Measurements from ENCODE around the gene TACR2. TPM values are rescaled to one million over a fixed set of nuclear protein-coding genes. Genes with fewer than 3 reads are reported as not detected.

Gene TACR2
- total and polyA plus RNA-seq, 3 donors from 2014 or later: 0.74 to 0.91 (median 0.87) TPM

- Histone ChIP-seq H3K27ac (no peak overlapping the region), H3K36me3 (ENCODE audit: low read depth, missing control alignments) (no peaks in the 10 kb centered on the region), H3K4me1 (no peaks in the 10 kb centered on the region), H3K9me3 (no peaks in the 10 kb centered on the region), H3K27me3 (no peaks in the 10 kb centered on the region), H3K4me3 (no peak overlapping the region)
- TF ChIP-seq, protein P1, sequence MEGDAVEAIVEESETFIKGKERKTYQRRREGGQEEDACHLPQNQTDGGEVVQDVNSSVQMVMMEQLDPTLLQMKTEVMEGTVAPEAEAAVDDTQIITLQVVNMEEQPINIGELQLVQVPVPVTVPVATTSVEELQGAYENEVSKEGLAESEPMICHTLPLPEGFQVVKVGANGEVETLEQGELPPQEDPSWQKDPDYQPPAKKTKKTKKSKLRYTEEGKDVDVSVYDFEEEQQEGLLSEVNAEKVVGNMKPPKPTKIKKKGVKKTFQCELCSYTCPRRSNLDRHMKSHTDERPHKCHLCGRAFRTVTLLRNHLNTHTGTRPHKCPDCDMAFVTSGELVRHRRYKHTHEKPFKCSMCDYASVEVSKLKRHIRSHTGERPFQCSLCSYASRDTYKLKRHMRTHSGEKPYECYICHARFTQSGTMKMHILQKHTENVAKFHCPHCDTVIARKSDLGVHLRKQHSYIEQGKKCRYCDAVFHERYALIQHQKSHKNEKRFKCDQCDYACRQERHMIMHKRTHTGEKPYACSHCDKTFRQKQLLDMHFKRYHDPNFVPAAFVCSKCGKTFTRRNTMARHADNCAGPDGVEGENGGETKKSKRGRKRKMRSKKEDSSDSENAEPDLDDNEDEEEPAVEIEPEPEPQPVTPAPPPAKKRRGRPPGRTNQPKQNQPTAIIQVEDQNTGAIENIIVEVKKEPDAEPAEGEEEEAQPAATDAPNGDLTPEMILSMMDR (IDR thresholded peaks at IDR 0.05): no peak
- no peak for TF ChIP-seq POLR2A (IDR thresholded peaks at IDR 0.05)
- intact Hi-C loops (cut with DNase I; ENCODE audit: low total_unique reads): no loop called here
- no peak for DNase-seq
- 85% methylated on average over 8 of the region's 8 CpGs for WGBS, 2 donors
Measured at GRCh38 chr10:69459101-69459790, 42.5 kb upstream of the TACR2 start.

- Histone ChIP-seq H3K27ac (no peak overlapping the region), H3K27me3 (no peaks in the 10 kb centered on the region), H3K9me3 (no peaks in the 10 kb centered on the region), H3K36me3 (ENCODE audit: low read depth, missing control alignments) (no peaks in the 10 kb centered on the region), H3K4me3 (no peak overlapping the region), H3K4me1 (no peaks in the 10 kb centered on the region)
- WGBS, 2 donors: 82 to 85% methylated on average over 10 of the region's 10 CpGs
- TF ChIP-seq, protein P1 (IDR thresholded peaks at IDR 0.05): no peak
- no peak for TF ChIP-seq POLR2A (IDR thresholded peaks at IDR 0.05)
- peak; percentile 25 for DNase-seq
- intact Hi-C loops (cut with DNase I; ENCODE audit: low total_unique reads): no loop called here
Measured at GRCh38 chr10:69458430-69459100, 41.8 kb upstream of the TACR2 start.

DNA sequence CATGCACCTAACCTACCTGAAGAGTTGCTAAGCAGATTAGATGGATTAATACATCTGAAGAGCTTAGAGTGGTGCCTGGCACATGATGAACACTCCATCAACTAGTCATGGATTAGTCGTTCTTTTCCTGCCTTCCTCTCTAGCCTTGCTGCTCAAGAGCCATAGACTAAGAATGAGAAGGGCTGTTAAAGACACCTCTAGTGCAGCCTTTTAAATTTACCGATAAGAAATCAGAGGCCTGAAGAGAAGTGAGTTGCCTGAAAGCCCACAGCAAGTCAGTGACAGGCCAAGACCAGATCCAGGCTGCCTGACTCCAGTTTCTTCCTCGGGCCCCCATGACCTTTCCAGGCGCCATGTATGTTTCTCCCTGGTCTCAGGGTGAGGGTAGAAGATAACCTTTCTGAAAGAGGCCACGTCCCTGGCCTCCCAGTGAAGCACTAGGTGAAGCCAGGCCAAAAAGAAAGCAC lies 41.1 kb upstream of the TACR2 start:
- H3K27ac ChIP-seq: no peak overlapping the region
- TF ChIP-seq POLR2A (IDR thresholded peaks at IDR 0.05): no peak
- TF ChIP-seq, protein P1 (IDR thresholded peaks at IDR 0.05): no peak
- 61 to 72% methylated on average over 5 of the region's 5 CpGs for WGBS, 2 donors
- H3K4me3 ChIP-seq: no peak overlapping the region
- no peaks in the 10 kb centered on the region for H3K27me3 ChIP-seq
- intact Hi-C loops (cut with DNase I; ENCODE audit: low total_unique reads): no loop called here
- DNase-seq: no peak
- H3K9me3 ChIP-seq: no peaks in the 10 kb centered on the region
- H3K36me3 ChIP-seq (ENCODE audit: low read depth, missing control alignments): no peaks in the 10 kb centered on the region
- no peaks in the 10 kb centered on the region for H3K4me1 ChIP-seq

DNA sequence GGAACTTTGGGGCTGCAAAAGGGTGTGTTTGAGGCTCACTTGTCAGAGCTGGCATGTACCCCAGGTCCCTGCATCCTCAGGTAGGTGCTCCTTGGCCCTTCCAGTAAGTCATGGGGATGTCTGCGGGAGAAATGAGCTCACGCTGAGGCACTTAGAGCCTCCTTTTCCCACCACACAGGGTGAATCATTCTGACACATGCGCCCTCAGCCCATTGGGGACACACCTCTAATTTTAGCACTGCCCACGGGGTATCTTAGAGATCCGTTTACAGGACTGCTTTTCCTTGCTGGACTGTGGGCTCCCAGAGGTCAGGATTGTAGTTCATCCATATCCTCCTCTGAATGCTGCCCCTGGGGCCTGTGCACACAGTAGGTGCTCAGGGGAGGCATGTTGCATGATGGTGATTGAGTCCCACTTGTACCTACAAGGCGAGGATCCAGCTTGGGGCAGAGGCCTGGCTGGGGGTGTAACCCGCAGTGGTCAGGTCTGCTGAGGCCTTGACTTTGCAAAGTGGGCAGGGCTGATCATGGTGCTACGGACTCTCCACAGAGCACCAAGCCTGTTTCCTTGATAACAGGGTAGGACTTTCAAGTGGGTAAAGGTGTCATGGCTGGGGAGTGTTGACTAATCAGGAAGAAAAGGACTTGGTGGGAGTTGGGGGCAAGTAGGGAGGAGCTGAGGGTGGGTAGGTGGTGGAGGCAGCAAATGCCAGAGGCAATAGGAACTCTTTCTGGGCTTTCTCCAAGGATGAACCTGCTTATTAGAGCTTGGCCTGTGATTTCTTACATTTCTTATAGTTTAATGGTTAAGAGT lies 40.4 kb upstream of the TACR2 start:
- H3K27ac ChIP-seq: no peak overlapping the region
- no peaks in the 10 kb centered on the region for H3K4me1 ChIP-seq
- TF ChIP-seq POLR2A (IDR thresholded peaks at IDR 0.05): no peak
- TF ChIP-seq, protein P1 (IDR thresholded peaks at IDR 0.05): no peak
- H3K4me3 ChIP-seq: no peak overlapping the region
- no peak for DNase-seq
- intact Hi-C loops (cut with DNase I; ENCODE audit: low total_unique reads): no loop called here
- H3K36me3 ChIP-seq (ENCODE audit: low read depth, missing control alignments): no peaks in the 10 kb centered on the region
- H3K9me3 ChIP-seq: no peaks in the 10 kb centered on the region
- H3K27me3 ChIP-seq: no peaks in the 10 kb centered on the region
- WGBS, 2 donors: 98% methylated on average over 8 of the region's 8 CpGs

Data from testis (tissue), 3 donors.